K562 (cell line): Measurements from ENCODE around the gene OSBPL10. TPM values are rescaled to one million over a fixed set of nuclear protein-coding genes. Genes with fewer than 3 reads are reported as not detected.

Experiments used
- ATAC-seq: fragments of 200-7000 bp; cut with Tn5 transposase; 3 replicates; pipeline ENCODE4 v1.9.1; 2020; ENCODE audit warnings: moderate library complexity
- BruUV-seq: library from RNA; stranded (reverse); fragments of 400-500 nt; replicated peaks from 2 replicates; lab custom pipeline; 2021; lab: Mats Ljungman, UMichigan
- CTCF ChIA-PET: fragments of 300-600 bp; formaldehyde crosslinking; extraction: SDS; loops from one replicate; lab custom pipeline; 2021; ENCODE audit warnings: low intra/inter-chr PET ratio; lab: Yijun Ruan, JAX
- POLR2A ChIA-PET: fragments of 300-600, 350-650 bp; sonication (Branson Sonifier 250); formaldehyde crosslinking; extraction: SDS; loops from one replicate; lab custom pipeline; 2021; ENCODE audit warnings: antibody characterized with exemption, inconsistent platforms; lab: Yijun Ruan, JAX
- DNase-seq, 4 experiments: peaks; one replicate each; pipeline versions ENCODE4 v3.0.0 to v3.0.0-alpha.2; 2011 to 2018; ENCODE audit warnings: low spot score in 3 of 4, mixed read lengths in 3 of 4; ENCODE audit errors: extremely low read depth in 1 of 4
- FAIRE-seq: peaks from 2 replicates; lab custom pipeline; 2011; peaks lifted over from hg19 to GRCh38; lab: Jason Lieb, UNC
- H2AFZ ChIP-seq: 2 replicates; pipeline ENCODE4 v1.6.0; 2011; ENCODE audit warnings: low read depth, low read length, control low read depth, inconsistent platforms
- H3K27ac ChIP-seq: fragments of 200-600 bp; 3 replicates; pipeline ENCODE4 v1.8.0; 2011; ENCODE audit warnings: low read depth, mild to moderate bottlenecking, control low read depth, inconsistent platforms, low read length, moderate library complexity, mixed read lengths; ENCODE audit errors: extremely low read depth
- H3K27me3 ChIP-seq, 2 experiments: fragments of 300-600 bp in 1 of 2; 2 replicates in 1 of 2; 3 replicates in 1 of 2; pipeline versions ENCODE4 v1.6.0 to v1.8.0; 2011; ENCODE audit warnings: inconsistent platforms in 2 of 2, low read length in 2 of 2, mild to moderate bottlenecking in 1 of 2, mixed read lengths in 1 of 2, moderate library complexity in 1 of 2; ENCODE audit not compliant: control insufficient read depth in 2 of 2, insufficient read depth in 2 of 2
- H3K36me3 ChIP-seq: fragments of 300-600 bp; 3 replicates; pipeline ENCODE4 v1.8.0; 2011; ENCODE audit warnings: mild to moderate bottlenecking, low read length, inconsistent platforms; ENCODE audit not compliant: control insufficient read depth, insufficient read depth
- H3K4me1 ChIP-seq, 2 experiments: fragments of 200-600 bp in 1 of 2; replicated peaks in 1 of 2; 2 replicates in 1 of 2; 3 replicates in 1 of 2; pipeline versions ENCODE4 v1.5.1 to v1.8.0; 2011; ENCODE audit warnings: inconsistent platforms in 2 of 2, low read length in 2 of 2, mild to moderate bottlenecking in 1 of 2, mixed read lengths in 1 of 2, moderate library complexity in 1 of 2; ENCODE audit not compliant: control insufficient read depth in 2 of 2, insufficient read depth in 2 of 2
- H3K4me2 ChIP-seq: 2 replicates; pipeline ENCODE4 v1.6.1; 2011; ENCODE audit warnings: low read length, control low read depth, inconsistent platforms, mixed read lengths; ENCODE audit not compliant: insufficient read depth
- H3K4me3 ChIP-seq: fragments of 200-600 bp; sonication (generic), shearing (Covaris generic); 2 replicates; pipeline ENCODE4 v1.5.1; 2016; ENCODE audit warnings: control low read depth, inconsistent platforms
- H3K79me2 ChIP-seq: fragments of 200-600 bp; 3 replicates; pipeline ENCODE4 v1.8.0; 2011; ENCODE audit warnings: low read length, inconsistent platforms; ENCODE audit not compliant: control insufficient read depth, insufficient read depth
- H3K9ac ChIP-seq, 2 experiments: 2 replicates each; pipeline versions ENCODE4 v1.6.0 to v1.6.1; 2011; ENCODE audit warnings: low read depth in 2 of 2, low read length in 2 of 2, control low read depth in 1 of 2, inconsistent platforms in 1 of 2, mild to moderate bottlenecking in 1 of 2, mixed read lengths in 1 of 2; ENCODE audit not compliant: insufficient read depth in 1 of 2
- H3K9me1 ChIP-seq: one replicate; pipeline ENCODE4 v1.6.0; 2011; ENCODE audit warnings: inconsistent platforms, mild to moderate bottlenecking, low read length, moderate library complexity; ENCODE audit not compliant: control insufficient read depth, insufficient read depth
- H3K9me3 ChIP-seq: replicated peaks from 2 replicates; pipeline ENCODE4 v1.5.1; 2011; ENCODE audit warnings: low read depth, low read length, inconsistent platforms; ENCODE audit not compliant: control insufficient read depth, insufficient read depth
- H4K20me1 ChIP-seq: replicated peaks from 2 replicates; pipeline ENCODE4 v1.6.1; 2011; ENCODE audit warnings: low read length, inconsistent platforms, mixed read lengths; ENCODE audit not compliant: control insufficient read depth, insufficient read depth
- E2F1 ChIP-seq: sonication (generic); formaldehyde crosslinking; IDR thresholded peaks from 2 replicates; pipeline ENCODE4 v1.8.1; 2023; ENCODE audit warnings: mild to moderate bottlenecking, missing genetic modification reagents, moderate library complexity
- E2F5 ChIP-seq: sonication (generic); formaldehyde crosslinking; IDR thresholded peaks from 2 replicates; pipeline ENCODE4 v1.8.0; 2022; ENCODE audit warnings: mild to moderate bottlenecking, missing genetic modification reagents
- FOXP1 ChIP-seq: sonication (generic); formaldehyde crosslinking; IDR thresholded peaks from 2 replicates; pipeline ENCODE4 v1.8.0; 2022; ENCODE audit warnings: mild to moderate bottlenecking, missing genetic modification reagents
- KLF6 ChIP-seq: fragments of 250-450 bp; sonication (Bioruptor Pico); IDR thresholded peaks from 2 replicates; pipeline ENCODE4 v1.4.0; 2020; ENCODE audit warnings: mild to moderate bottlenecking, moderate library complexity, borderline replicate concordance
- PHB ChIP-seq: fragments of 250-450 bp; sonication (Bioruptor Pico); IDR thresholded peaks from 2 replicates; pipeline ENCODE4 v1.5.0; 2021
- PYGO2 ChIP-seq: fragments of 450-650 bp; IDR thresholded peaks from 2 replicates; pipeline ENCODE4 v1.6.1; 2016; ENCODE audit warnings: mild to moderate bottlenecking, missing genetic modification characterization, moderate library complexity, missing compliant biosample characterization
- SMARCC2 ChIP-seq: fragments of 450-650 bp; IDR thresholded peaks from 2 replicates; pipeline ENCODE4 v1.6.1; 2017; ENCODE audit warnings: antibody characterized with exemption, moderate library complexity, mild to moderate bottlenecking, low read depth
- TCF7L2 ChIP-seq: fragments of 150-350 bp; IDR thresholded peaks from 2 replicates; pipeline ENCODE4 v1.6.1; 2016; ENCODE audit warnings: low read depth, mild to moderate bottlenecking, low read length, moderate library complexity
- TFAM ChIP-seq: fragments of 250-450 bp; sonication (Bioruptor Pico); conservative IDR thresholded peaks from 2 replicates; pipeline ENCODE4 v1.5.0; 2021; ENCODE audit warnings: mild to moderate bottlenecking, moderate library complexity
- USF1 ChIP-seq: sonication (generic); formaldehyde crosslinking; IDR thresholded peaks from 2 replicates; pipeline ENCODE4 v1.9.0; 2022; ENCODE audit warnings: mild to moderate bottlenecking, missing genetic modification reagents
- ZBTB8A ChIP-seq: fragments of 450-650 bp; IDR thresholded peaks from 2 replicates; pipeline ENCODE4 v1.6.1; 2018; ENCODE audit warnings: mild to moderate bottlenecking, moderate library complexity; ENCODE audit not compliant: partially characterized antibody
- ZC3H11A ChIP-seq: IDR thresholded peaks from 2 replicates; pipeline ENCODE4 v1.6.1; 2012; ENCODE audit warnings: low read depth, low read length, improper control_type of control experiment
- ZFP36 ChIP-seq: fragments of 150-350 bp; IDR thresholded peaks from 2 replicates; pipeline ENCODE4 v1.6.1; 2018; ENCODE audit warnings: low read length, low read depth; ENCODE audit not compliant: partially characterized antibody
- ZNF217 ChIP-seq: sonication (generic); formaldehyde crosslinking; IDR thresholded peaks from 2 replicates; pipeline ENCODE4 v1.8.0; 2022; ENCODE audit warnings: mild to moderate bottlenecking, missing genetic modification reagents
- ZNF778 ChIP-seq: fragments of 450-650 bp; formaldehyde crosslinking; IDR thresholded peaks from 2 replicates; pipeline ENCODE4 v1.4.0; 2020; ENCODE audit warnings: mild to moderate bottlenecking, moderate library complexity
- WGBS: fragments of 100-300 bp; shearing (Covaris generic); methylation state at CpG from one replicate; pipeline ENCODE4 v1.1.6; 2016; ENCODE audit warnings: low coverage, mixed read lengths; ENCODE audit not compliant: insufficient coverage; ENCODE audit errors: missing lambda C conversion rate; 5-methylcytosine and 5-hydroxymethylcytosine counted together
- in situ Hi-C: fragments of 300-500 bp; cut with MboI; formaldehyde crosslinking; loops from 4 replicates; pipeline ENCODE4 v1.15.0; 2018; ENCODE audit warnings: inconsistent platforms, mixed read lengths
- intact Hi-C: fragments of 100-400 bp; cut with micrococcal nuclease; formaldehyde crosslinking; loops from 2 replicates; pipeline ENCODE4 v1.14.2; 2022
- polyA plus RNA-seq, 8 experiments: library from polyadenylated mRNA; depleted of rRNA in 4 of 8; stranded (reverse) in 5 of 8; unstranded in 3 of 8; fragments of >200 nt; fragmentation: Nextera tagmentation in 2 of 8; fragmentation: Illumina TruSeq in 1 of 8; extraction: Ambion mirVana in 2 of 8; extraction: Trizol in 1 of 8; gene quantifications; 2 replicates each; pipeline versions ENCODE4 v1.2.1 to v1.2.3, GENCODE V29; 2011 to 2014; ENCODE audit warnings: inconsistent platforms in 1 of 8, missing spikeins in 1 of 8
- total RNA-seq, 7 experiments: library from RNA; depleted of rRNA in 6 of 7; stranded (reverse); fragments of >200 nt in 6 of 7; fragmentation: Illumina TruSeq in 2 of 7; extraction: Trizol in 2 of 7; gene quantifications; 2 replicates each; pipeline versions ENCODE4 v1.2.1 to v1.2.3, GENCODE V29; 2011 to 2021; ENCODE audit warnings: low replicate concordance in 1 of 7

Gene OSBPL10
- total and polyA plus RNA-seq, 9 of the 15 experiments (the other 6 are each of a cell fraction or from before 2014, with no cell fraction given) = 0.03 to 0.19 (median 0.14) TPM; not detected in 2

- CTCF ChIA-PET = no interaction called here
Observed at GRCh38 chr3:31785734-31786133, 195.3 kb downstream of the OSBPL10 start.

More at GRCh38 chr3:31785734-31786133, 195.3 kb downstream of the OSBPL10 start:
- DNase-seq (no peak), ATAC-seq (no peak), FAIRE-seq (no peak)
- TF ChIP-seq ZFP36 = no peak
- TF ChIP-seq ZBTB8A = no peak
- TF ChIP-seq TCF7L2 = no peak
- TF ChIP-seq PHB (CRISPR knock-in tag) = no peak
- no peak for TF ChIP-seq TFAM
- no peak for TF ChIP-seq E2F5 (CRISPR knock-in tag)
- TF ChIP-seq ZNF778 (CRISPR knock-in tag) = no peak
- no peak for TF ChIP-seq PYGO2 (tag)
- no peak for TF ChIP-seq ZC3H11A
- no peak for TF ChIP-seq ZNF217 (CRISPR knock-in tag)
- TF ChIP-seq SMARCC2 = no peak
- TF ChIP-seq KLF6 = no peak
- no peak for TF ChIP-seq FOXP1
- no peak for TF ChIP-seq E2F1 (CRISPR knock-in tag)
- TF ChIP-seq USF1 (CRISPR knock-in tag) = no peak
- no peaks in the 10 kb centered on the region; the same call in 1 of the 2 replicates for H4K20me1 ChIP-seq
- no peaks in the 10 kb centered on the region for H3K36me3 ChIP-seq
- no peak overlapping the region for H3K4me3 ChIP-seq
- H3K4me1 ChIP-seq = no peaks in the 10 kb centered on the region
- no peak overlapping the region for H3K9ac ChIP-seq
- WGBS = 0% methylated on average over 1 of the region's 1 CpG
- POLR2A ChIA-PET = no interaction called here
- in situ Hi-C loops = no loop called here
- no peaks in the 10 kb centered on the region for H3K79me2 ChIP-seq
- no peaks in the 10 kb centered on the region for H3K9me3 ChIP-seq
- no peaks in the 10 kb centered on the region for H3K9me1 ChIP-seq
- no peak overlapping the region for H3K27ac ChIP-seq
- intact Hi-C loops = no loop called here
- H2AFZ ChIP-seq = no peak overlapping the region
- no peak overlapping the region for H3K4me2 ChIP-seq
- 0 out of 5 replicates have a peak, but pooled peaks cover 0 to 2% of the 10 kb centered on the region in 2 experiments for H3K27me3 ChIP-seq
- no TSS peak for BruUV-seq
